Measurements from ENCODE around the gene OSBPL5.

OSBPL5 gene

GRCh38 chr11:3165152-3165705 is at the start of gene OSBPL5:
Gene OSBPL5 (minus strand): TSS chr11:3165310. CDS start chr11:3129148, 36,162 bp downstream.
- peak; percentile 87 for DNase-seq

GRCh38 chr11:3214420-3214699 is 49.2 kb upstream of the OSBPL5 start:
- no peak for DNase-seq

- no peak for DNase-seq
Measured at GRCh38 chr11:3213659-3214419, 48.7 kb upstream of the OSBPL5 start.

GRCh38 chr11:3208272-3208671 is 43.2 kb upstream of the OSBPL5 start:
- DNase-seq: no peak

- no peak for DNase-seq
Measured at GRCh38 chr11:3207526-3208189, 42.5 kb upstream of the OSBPL5 start.

GRCh38 chr11:3206922-3207204 is 41.8 kb upstream of the OSBPL5 start:
- DNase-seq: no peak

- DNase-seq: no peak
Measured at GRCh38 chr11:3206156-3206921, 41.2 kb upstream of the OSBPL5 start.

- DNase-seq: no peak
Measured at GRCh38 chr11:3205261-3206155, 40.4 kb upstream of the OSBPL5 start.

- DNase-seq: no peak
Measured at GRCh38 chr11:3204141-3205015, 39.3 kb upstream of the OSBPL5 start.

- no peak for DNase-seq
Measured at GRCh38 chr11:3203221-3204043, 38.3 kb upstream of the OSBPL5 start.

GRCh38 chr11:3202759-3203158 is 37.6 kb upstream of the OSBPL5 start:
- no peak for DNase-seq

GRCh38 chr11:3202305-3202704 is 37.2 kb upstream of the OSBPL5 start:
- no peak for DNase-seq

GRCh38 chr11:3201677-3202181 is 36.6 kb upstream of the OSBPL5 start:
- DNase-seq: no peak

- no peak for DNase-seq
Measured at GRCh38 chr11:3201112-3201581, 36.0 kb upstream of the OSBPL5 start.

GRCh38 chr11:3200388-3201111 is 35.4 kb upstream of the OSBPL5 start:
- DNase-seq: no peak

GRCh38 chr11:3199537-3200295 is 34.6 kb upstream of the OSBPL5 start:
- DNase-seq: no peak

- DNase-seq: no peak
Measured at GRCh38 chr11:3198815-3199214, 33.7 kb upstream of the OSBPL5 start.

- DNase-seq: no peak
Measured at GRCh38 chr11:3197878-3198528, 32.9 kb upstream of the OSBPL5 start.
